ENCODE measurements around the gene EIF4ENIF1.
"Not testable (repeated sequence)": the region's sequence is repeated elsewhere in the genome, so short reads cannot be mapped to it uniquely, and the experiment has no call there.

Gene EIF4ENIF1, protein sequence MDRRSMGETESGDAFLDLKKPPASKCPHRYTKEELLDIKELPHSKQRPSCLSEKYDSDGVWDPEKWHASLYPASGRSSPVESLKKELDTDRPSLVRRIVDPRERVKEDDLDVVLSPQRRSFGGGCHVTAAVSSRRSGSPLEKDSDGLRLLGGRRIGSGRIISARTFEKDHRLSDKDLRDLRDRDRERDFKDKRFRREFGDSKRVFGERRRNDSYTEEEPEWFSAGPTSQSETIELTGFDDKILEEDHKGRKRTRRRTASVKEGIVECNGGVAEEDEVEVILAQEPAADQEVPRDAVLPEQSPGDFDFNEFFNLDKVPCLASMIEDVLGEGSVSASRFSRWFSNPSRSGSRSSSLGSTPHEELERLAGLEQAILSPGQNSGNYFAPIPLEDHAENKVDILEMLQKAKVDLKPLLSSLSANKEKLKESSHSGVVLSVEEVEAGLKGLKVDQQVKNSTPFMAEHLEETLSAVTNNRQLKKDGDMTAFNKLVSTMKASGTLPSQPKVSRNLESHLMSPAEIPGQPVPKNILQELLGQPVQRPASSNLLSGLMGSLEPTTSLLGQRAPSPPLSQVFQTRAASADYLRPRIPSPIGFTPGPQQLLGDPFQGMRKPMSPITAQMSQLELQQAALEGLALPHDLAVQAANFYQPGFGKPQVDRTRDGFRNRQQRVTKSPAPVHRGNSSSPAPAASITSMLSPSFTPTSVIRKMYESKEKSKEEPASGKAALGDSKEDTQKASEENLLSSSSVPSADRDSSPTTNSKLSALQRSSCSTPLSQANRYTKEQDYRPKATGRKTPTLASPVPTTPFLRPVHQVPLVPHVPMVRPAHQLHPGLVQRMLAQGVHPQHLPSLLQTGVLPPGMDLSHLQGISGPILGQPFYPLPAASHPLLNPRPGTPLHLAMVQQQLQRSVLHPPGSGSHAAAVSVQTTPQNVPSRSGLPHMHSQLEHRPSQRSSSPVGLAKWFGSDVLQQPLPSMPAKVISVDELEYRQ

DNA sequence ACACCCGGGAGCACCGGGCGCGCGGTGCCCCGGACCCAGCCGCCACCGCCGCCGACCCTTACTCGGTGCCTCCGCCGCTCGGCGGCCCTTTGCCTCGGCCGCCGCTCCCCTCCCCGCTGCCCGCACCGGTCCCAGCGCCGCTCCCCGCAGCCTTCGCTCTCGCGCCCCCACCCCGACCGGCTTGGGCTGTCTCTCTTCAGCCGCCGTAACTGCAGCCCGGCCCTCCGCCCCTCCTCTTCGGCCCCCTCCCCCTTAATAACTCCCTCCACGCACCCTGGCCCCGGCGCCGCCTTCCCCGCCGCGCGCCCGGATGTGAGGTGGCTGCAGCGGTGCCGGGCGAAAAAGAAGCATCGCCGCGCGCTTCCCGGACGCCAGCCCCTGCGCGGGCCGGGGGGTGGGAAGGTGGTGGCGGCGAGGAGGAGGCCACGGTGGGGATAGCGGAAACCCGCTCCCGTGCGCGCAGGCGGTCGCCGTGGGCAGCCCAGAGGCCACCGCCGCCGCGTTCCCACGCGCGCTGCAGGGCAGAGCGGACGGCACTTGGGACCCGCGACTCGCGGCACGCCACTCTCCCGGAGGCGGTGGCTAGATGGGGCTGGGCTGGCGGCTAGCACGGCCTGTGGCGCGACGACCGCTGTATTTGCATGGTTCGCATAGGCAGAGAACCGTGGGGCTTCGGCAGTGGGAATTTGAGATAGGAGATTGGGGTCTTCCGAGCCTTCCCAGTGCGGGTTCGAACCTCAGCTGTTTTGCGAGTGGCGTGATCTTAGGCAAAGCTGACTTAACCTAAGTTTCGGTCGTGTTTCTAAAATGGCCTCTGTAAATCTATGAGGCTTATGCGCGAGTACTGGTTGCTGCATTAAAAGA, at the start of gene EIF4ENIF1:
Gene EIF4ENIF1, minus strand, starts transcription at position 211 of the 864 bp plus-strand sequence. CDS start 1,124 bp downstream, outside the sequence.
- DNase-seq (ENCODE audit: low spot score) = peak; percentile 95

GRCh38 chr22:31538815-31539214, 49.2 kb upstream of the EIF4ENIF1 start:
- no peak for DNase-seq (ENCODE audit: low spot score)

DNA sequence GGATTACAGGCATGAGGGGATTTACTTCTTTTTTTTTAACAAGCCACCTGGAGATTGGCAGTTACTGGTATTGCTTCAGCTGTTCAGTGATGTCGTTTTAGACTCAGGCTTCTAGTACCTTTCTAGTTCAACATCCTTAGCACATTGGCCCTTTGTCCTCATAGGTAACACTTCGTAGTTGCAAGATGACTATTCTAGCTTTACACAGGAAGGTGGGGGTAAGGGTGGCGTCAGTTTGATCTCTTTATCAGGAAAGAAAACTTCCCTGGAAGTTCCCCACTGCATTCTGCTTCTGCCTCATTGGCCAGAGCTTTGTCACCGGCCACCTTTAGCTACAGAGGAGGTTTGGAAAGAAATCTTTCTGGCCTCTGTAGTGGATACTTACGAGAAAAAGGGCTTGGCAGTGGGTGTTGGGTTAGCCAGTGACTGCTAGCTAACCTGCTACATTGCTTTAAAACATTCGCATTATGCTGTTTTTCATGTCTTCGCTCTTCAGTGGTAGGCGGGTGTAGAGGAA, 47.4 kb upstream of the EIF4ENIF1 start:
- no peak for DNase-seq (ENCODE audit: low spot score)

DNA sequence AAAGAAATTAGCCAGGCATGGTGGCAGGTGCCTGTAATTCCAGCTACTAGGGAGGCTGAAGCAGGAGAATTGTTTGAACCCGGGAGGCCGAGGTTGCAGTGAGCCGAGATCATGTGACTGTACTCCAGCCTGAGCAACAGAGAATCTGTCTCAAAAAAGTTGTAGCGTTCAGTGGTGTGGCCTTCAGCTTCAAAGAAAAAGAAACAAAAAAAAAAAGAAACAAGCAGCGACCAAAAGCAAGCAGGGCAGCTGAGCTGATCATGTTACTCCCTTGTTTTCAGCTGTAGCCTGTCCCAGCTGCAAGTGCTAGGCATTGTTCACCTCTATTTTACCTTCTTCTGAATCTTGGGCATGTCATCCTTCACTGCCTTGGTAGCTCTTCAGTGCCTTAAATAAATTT, 43.7 kb upstream of the EIF4ENIF1 start:
- DNase-seq (ENCODE audit: low spot score) = no peak

DNA sequence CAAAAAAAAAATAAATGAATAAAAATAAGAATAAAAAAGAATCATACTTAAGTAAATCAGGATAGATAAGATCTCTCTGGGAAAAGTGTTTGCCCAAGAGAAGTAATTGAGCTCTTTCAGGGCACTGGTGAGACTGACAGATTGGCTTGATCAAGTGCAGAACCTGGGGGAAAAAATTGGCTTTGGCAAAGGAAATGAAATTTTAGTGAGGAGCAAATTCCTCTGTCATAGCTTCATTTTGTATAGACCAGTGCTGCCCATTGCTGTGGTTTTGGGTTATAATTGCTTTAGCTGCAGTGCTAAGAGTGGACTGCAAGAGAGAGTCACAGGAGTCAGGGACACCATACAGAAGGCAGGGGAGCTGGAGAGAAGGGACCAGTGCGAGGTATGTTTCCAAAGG, 42.4 kb upstream of the EIF4ENIF1 start:
- peak; percentile 45 for DNase-seq (ENCODE audit: low spot score)

DNA sequence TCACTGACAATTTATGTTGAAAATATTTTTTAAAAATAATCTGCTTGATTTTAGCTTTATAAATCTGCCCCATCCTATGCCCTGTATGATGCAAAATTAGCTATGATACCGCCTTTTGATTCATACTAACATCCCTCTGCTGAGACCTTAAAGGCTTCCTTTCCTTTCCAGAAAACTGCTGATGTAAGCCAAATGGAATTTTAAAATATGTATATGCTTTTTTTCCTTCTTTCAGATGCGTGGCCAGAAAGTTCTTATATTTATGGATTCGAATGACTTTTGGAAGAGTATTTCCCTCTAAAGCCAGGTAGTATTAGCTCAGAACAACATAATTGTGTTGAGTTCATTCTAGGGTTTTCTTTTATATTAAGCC, 41.2 kb upstream of the EIF4ENIF1 start:
- no peak for DNase-seq (ENCODE audit: low spot score)

- DNase-seq (ENCODE audit: low spot score) = no peak
Measured at GRCh38 chr22:31526270-31526669, 36.6 kb upstream of the EIF4ENIF1 start.

GRCh38 chr22:31524132-31524531, 34.5 kb upstream of the EIF4ENIF1 start:
- DNase-seq (ENCODE audit: low spot score) = not testable (repeated sequence)

- no peak for DNase-seq (ENCODE audit: low spot score)
Measured at GRCh38 chr22:31520051-31520450, 30.4 kb upstream of the EIF4ENIF1 start.

DNA sequence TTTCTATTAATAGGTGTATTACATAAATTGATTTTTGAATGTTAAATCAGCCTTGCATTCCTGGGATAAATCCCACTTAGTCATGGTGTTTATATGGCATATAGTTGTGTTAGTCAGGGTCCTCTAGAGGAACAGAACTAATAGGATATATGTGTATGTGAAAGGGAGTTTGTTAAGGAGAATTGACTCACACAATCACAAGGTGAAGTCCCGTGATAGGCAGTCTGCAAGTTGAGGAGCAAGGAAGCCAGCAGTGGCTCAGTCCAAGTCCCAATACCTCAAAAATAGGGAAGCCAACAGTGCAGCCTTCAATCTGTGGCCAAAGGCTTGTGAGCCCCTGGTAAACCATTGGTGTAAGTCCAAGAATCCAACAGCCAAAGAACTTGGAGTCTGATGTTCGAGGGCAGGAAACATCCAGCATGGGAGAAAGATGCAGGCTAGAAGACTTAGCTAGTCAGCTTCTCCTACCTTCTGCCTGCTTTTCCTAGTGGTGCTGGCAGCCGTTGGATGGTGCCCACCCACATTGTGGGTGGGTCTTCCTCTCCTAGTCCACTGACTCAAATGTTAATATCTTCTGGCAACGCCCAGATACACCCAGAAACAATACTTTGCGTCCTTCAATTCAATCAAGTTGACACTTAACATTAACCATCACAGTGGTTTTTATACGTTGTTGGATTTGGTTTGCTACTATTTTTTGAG, 19.6 kb upstream of the EIF4ENIF1 start:
- DNase-seq (ENCODE audit: low spot score) = no peak

GRCh38 chr22:31508536-31508935, 18.9 kb upstream of the EIF4ENIF1 start:
- DNase-seq (ENCODE audit: low spot score) = no peak

GRCh38 chr22:31507517-31507916, 17.9 kb upstream of the EIF4ENIF1 start:
- not testable (repeated sequence) for DNase-seq (ENCODE audit: low spot score)

GRCh38 chr22:31504282-31504681, 14.6 kb upstream of the EIF4ENIF1 start:
- peak; percentile 53 for DNase-seq (ENCODE audit: low spot score)

- no peak for DNase-seq (ENCODE audit: low spot score)
Measured at GRCh38 chr22:31503211-31503964, 13.7 kb upstream of the EIF4ENIF1 start.

DNA sequence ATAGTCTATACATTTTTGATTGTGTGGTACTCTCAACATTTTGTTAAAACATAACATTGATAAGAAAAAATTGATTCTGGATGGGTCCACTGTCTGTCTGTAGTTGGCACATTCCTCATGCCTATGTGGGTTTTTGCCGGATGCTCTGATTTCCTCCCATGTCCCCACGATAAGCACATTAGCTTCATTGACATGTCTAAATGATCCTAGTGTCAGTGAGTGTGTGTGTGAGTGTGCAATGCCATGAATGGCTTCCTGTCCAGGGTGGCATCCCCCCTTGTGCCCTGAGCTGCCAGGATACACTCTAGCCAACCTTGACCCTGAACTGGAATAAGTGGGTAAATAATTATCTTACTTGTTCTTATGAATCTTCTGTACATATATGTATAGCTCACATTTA, 12.1 kb upstream of the EIF4ENIF1 start:
- DNase-seq (ENCODE audit: low spot score) = no peak

DNA sequence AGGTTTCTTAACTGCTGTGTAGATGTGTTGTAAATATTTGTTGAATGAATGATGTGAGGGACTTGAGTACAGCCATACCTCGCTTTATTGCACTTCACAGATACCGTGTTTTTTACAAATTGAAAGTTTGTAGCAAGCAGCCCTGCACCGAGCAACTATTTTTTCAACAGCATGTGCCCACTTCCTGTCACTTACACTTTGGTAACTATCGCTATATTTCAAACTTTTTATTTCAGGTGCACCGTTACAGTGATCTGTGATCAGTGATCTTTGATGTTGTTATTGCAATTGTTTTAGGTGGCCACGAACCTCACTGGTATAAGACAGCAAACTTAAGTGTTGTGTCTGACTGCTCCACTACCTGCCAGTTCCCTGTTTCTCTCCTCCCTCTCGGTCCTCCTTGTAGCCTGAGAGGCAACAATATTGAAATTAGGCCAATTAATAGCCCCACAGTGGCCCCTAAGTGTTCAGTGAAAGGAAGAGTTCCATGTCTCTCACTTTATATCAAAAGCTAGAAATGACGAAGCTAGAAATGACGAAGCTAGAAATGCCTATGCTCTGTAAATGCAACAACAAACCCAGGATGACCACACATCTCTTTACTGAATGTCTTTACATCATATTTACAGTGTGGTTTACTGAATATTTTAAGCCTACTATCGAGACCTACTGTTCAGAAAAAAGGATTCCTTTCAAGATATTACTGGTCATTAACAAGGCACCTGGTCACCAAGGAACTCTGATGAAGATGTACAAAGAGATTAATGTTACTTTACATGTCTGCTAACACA, 7.7 kb upstream of the EIF4ENIF1 start:
- DNase-seq (ENCODE audit: low spot score) = no peak

GRCh38 chr22:31496735-31497146, 7.1 kb upstream of the EIF4ENIF1 start:
- DNase-seq (ENCODE audit: low spot score) = peak; percentile 47

DNA sequence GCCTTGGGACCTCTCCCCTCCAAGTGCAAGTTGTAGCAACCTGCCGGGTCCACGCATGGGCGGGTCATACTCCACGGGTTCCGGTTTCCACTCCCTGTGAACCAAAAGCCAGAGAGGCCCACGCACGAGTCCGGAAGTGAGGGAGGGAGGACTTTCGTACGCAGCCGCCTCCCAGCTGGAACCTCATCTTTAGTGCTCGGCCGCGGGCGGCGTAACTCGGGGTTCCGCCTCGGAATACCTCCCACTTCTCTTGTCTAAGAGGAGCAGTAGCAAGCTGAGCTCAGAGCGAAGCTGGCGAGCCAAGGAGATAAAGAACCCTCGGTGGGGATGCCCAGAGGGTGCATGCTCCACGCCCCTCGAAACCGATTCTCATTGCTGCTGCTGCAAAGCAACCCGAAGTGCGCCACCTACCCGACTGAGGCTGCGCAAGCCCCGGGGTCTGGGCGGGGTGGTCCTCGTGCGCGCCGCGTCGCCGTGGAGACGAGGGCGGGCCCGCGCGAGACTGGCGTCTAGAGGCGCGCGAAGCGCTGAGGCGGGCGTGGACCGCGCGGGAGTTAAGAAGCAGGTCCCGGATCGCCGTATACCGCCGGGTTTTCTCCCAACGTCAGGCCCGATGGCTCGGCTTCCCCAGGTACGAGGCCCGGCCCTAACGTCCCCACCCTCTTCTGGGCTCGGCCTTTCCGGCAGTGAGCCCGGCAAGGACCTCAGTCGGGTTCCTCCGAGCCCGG, 6.5 kb upstream of the EIF4ENIF1 start, which contains the start of gene SFI1:
Gene SFI1, plus strand, starts transcription at position 530 of the 728 bp plus-strand sequence. CDS start 11,749 bp downstream, outside the sequence.
- peak; percentile 99 for DNase-seq (ENCODE audit: low spot score)
